ENCODE results near the gene UBAC1.

- TF ChIP-seq POLR2A (IDR thresholded peaks at IDR 0.05; ENCODE audit: low read depth, low read length) (no peak), TAF1 (IDR thresholded peaks at IDR 0.05; ENCODE audit: borderline replicate concordance, low read depth, low read length) (no peak), POLR2AphosphoS5 (IDR thresholded peaks at IDR 0.05; ENCODE audit: low read depth, low read length) (no peak)
Measured at GRCh38 chr9:135986605-135987004, 25.4 kb upstream of the UBAC1 start.

Data from GM12892 (cell line).